GM19467 (cell line): ENCODE data around the gene KIF26B.

Experiments used
- ATAC-seq: cut with Tn5 transposase; IDR thresholded peaks from one replicate; pipeline ENCODE4 v1.9.1; 2021; ENCODE audit warnings: mild to moderate bottlenecking, moderate library complexity; ENCODE audit not compliant: unreplicated experiment

Gene KIF26B

GRCh38 chr1:245542365-245542764 is 387.6 kb downstream of the KIF26B start:
- no peak for ATAC-seq

- ATAC-seq = no peak
These were observed 389.5 kb downstream of the KIF26B start for GRCh38 chr1:245544236-245544635.

- no peak for ATAC-seq
These were observed 392.1 kb downstream of the KIF26B start for GRCh38 chr1:245546875-245547274.

- no peak for ATAC-seq
These were observed 395.4 kb downstream of the KIF26B start for GRCh38 chr1:245549996-245550719.

GRCh38 chr1:245550720-245551043 is 395.9 kb downstream of the KIF26B start:
- no peak for ATAC-seq

GRCh38 chr1:245551536-245551935 is 396.8 kb downstream of the KIF26B start:
- ATAC-seq = no peak

GRCh38 chr1:245552331-245552730 is 397.5 kb downstream of the KIF26B start:
- no peak for ATAC-seq

GRCh38 chr1:245556057-245556456 is 401.3 kb downstream of the KIF26B start:
- no peak for ATAC-seq

- no peak for ATAC-seq
These were observed 403.3 kb downstream of the KIF26B start for GRCh38 chr1:245558069-245558468.

GRCh38 chr1:245560316-245560859 is 405.6 kb downstream of the KIF26B start:
- no peak for ATAC-seq

GRCh38 chr1:245561665-245562234 is 407.0 kb downstream of the KIF26B start:
- no peak for ATAC-seq

GRCh38 chr1:245566134-245566533 is 411.3 kb downstream of the KIF26B start:
- ATAC-seq = no peak

GRCh38 chr1:245566952-245567351 is 412.2 kb downstream of the KIF26B start:
- no peak for ATAC-seq

GRCh38 chr1:245571815-245572294 is 417.1 kb downstream of the KIF26B start:
- no peak for ATAC-seq

- ATAC-seq = no peak
These were observed 417.9 kb downstream of the KIF26B start for GRCh38 chr1:245572709-245573108.

GRCh38 chr1:245575710-245576109 is 420.9 kb downstream of the KIF26B start:
- no peak for ATAC-seq

GRCh38 chr1:245576323-245576722 is 421.5 kb downstream of the KIF26B start:
- no peak for ATAC-seq

GRCh38 chr1:245577191-245578157 is 422.7 kb downstream of the KIF26B start:
- ATAC-seq = no peak

GRCh38 chr1:245578308-245578707 is 423.5 kb downstream of the KIF26B start:
- ATAC-seq = no peak

- no peak for ATAC-seq
These were observed 424.0 kb downstream of the KIF26B start for GRCh38 chr1:245578771-245579170.

- ATAC-seq = no peak
These were observed 425.1 kb downstream of the KIF26B start for GRCh38 chr1:245579881-245580280.
